ENCODE results near the gene ENTPD1.

DNA sequence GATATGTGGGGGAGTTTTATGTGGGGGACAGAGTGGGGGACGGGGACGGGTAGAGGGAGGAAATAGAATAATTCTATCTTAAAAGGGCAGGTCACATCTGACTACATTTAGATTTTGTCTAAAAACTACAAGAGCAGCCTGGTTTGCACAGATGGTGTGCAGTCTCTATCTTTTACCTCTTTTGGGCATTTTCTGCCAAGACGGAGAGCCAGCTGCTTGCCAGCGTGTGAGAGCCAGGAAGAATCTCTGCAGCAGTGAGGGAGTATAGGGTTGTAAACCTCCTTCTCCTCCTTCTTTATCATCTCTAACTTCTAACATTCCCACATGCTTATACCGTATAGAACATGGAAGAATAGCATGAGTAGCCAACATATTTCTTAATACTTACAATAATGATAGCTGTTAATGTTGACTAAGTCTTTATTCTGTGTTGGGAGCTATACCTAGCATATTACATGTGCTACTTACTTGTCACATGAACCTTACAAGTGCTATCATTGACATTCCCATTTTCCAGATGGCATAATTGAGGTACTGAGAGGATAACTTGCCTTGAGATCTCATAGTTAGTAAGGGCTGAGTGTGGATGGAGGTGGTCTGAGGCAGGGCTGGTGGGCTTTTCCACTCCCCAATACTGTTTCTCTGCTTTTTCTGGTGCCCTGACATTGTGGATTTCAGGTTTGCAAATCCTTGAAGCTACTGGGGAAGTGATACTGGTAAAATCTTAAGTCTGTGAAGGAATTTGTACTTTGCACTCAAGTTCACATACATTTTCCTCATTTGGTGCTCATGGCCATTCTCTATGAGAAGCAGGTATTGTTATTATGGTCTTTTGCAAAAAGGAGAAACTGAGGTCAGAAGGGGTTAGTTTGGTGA lies 1.1 kb downstream of the ENTPD1 start:
- no peak for TF ChIP-seq CTCF (IDR thresholded peaks at IDR 0.05; ENCODE audit: low read depth, low read length)
- TF ChIP-seq EZH2phosphoT487 (IDR thresholded peaks at IDR 0.05; ENCODE audit: low read depth), result no peak
